GM19328 (cell line): ENCODE results near the gene C1QL4.
"Not testable (repeated sequence)": the region's sequence is repeated elsewhere in the genome, so short reads cannot be mapped to it uniquely, and the experiment has no call there.

ENCODE experiments used
- ATAC-seq: cut with Tn5 transposase; IDR thresholded peaks from one replicate; pipeline ENCODE4 v1.9.1; 2021; ENCODE audit warnings: mild to moderate bottlenecking, moderate library complexity; ENCODE audit not compliant: unreplicated experiment

Gene C1QL4

DNA sequence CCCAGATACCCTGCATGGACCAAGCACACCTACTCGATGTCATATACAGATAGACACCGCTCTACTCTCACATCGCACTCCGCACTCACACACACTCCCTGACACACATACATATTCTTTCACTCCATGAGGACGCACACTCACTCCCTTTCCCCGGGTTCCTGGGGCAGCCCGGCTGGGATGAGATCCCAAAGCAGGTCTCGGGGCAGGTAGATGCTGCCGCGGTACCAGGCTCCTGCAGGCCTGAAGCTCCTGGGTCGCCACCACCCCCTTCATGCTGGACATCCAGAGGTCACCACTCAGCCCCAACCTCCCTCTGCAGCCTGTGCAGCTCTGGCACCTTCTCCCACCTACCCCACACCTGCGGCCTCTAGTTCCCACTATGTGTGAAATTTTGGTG lies 2.3 kb downstream of the C1QL4 start:
- ATAC-seq: no peak

GRCh38 chr12:49334226-49334625 lies 2.8 kb downstream of the C1QL4 start:
- no peak for ATAC-seq

DNA sequence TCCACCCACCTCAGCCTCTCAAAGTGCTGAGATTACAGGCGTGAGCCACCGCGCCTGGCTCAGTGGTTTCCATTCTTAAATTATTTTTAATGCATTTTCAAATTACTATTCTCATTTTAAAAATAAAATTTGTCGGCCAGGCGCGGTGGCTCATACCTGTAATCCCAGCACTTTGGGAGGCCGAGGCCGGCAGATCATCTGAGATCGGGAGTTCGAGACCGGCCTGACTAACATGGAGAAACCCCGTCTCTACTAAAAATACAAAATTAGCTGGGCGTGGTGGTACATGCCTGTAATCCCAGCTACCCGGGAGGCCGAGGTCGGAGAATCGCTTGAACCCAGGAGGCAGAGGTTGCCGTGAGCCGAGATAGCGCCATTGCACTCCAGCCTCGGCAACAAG lies 3.2 kb downstream of the C1QL4 start:
- not testable (repeated sequence) for ATAC-seq

DNA sequence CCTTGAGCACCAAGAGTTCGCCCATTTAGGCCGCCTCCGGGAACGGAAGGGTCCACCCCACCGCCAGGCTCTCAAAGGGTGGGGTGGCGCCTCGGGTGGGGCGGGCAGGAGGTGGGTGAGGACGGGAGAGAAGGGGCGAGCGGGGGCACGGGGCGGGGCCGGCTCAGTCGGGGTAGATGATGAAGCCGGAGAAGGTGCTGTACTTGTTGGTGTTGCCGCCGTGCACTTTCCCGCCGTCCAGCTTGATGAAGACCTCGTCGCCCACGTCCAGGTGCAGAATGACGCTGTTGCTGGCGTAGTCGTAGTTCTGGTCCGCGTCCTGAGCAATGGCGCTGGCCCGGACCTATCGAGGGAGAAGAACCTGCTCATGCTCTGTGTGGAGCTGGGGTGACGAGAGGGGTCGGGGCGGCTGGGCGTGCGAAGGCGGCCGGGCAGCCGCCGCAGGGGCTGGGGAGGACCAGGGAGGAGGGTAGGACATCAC lies 4.1 kb downstream of the C1QL4 start:
- ATAC-seq: no peak

DNA sequence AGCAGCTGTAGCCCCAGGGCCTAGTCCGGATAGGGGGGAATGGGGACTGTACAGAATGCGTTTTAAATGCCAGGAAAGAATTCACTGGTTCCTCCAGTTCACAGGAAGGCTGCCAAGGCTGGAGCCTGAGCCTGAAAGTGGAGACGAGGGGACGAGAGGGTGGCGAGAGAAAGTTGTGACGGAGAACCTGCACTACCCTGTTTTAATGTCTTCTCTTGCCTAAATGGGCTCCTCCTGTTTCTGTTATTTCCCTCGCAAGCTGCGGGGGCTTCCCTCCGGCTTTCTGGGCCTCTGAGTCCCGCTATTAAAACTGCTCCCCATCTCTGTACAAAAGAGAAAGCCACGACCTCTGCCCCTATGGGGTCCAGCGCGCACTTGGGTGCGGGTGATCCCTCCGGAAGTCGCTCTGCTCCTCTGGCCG lies 4.5 kb downstream of the C1QL4 start:
- ATAC-seq: no peak

DNA sequence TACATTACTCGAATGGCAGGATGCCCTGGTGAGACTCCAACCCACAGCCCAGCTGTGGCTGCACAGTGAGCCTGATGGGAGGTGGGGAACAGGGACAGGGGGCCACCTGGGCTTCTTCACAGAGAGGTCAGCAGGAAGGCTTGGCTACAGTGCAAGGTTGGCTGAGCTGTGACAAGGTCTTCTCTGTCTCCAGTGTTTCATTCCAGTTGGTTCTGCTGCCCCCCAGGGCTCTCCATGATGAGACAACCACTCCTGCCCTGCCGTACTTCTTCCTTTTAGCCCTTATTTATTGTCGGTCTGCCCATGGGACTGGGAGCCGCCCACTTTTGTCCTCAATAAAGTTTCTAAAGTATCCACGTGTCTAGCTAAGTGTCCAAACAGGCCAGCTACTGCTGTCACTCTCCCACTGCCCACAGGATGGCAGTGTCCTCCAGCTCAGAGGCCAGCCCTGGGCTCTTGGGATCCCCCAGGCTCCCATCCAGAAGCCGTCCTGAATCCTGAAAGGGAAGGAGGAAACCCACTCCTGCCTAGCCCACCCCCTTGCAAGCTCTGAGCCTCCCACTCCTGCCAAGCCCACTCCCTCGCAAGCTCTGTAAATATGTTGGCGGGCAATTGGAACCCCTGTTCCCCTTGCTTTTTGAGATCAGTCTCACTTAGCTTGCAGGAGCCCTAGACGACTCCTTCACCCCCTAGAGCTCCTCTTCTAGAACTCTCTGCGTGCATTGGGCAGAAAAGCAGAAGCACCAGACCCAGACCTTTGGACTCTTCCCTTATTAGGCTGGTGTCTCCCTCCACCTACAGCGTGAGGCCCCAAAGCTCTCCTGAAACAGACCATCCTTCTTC lies 5.4 kb downstream of the C1QL4 start:
- ATAC-seq: no peak

- ATAC-seq: no peak
Observed at GRCh38 chr12:49330631-49331379, 6.2 kb downstream of the C1QL4 start.

DNA sequence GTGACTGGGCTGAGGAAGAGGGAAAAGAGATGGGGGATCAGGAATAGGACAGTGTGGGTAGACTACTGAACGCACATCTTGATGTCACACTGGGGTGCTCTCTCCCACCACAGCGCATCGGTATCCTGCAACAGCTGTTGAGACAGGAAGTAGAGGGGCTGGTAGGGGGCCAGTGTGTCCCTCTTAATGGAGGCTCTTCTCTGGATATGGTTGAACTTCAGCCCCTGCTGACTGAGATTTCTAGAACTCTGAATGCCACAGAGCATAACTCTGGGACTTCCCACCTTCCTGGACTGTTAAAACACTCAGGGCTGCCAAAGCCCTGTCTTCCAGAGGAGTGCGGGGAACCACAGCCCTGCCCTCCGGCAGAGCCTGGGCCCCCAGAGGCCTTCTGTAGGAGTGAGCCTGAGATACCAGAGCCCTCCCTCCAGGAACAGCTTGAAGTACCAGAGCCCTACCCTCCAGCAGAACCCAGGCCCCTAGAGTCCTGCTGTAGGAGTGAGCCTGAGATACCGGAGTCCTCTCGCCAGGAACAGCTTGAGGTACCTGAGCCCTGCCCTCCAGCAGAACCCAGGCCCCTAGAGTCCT lies 6.9 kb downstream of the C1QL4 start:
- no peak for ATAC-seq

DNA sequence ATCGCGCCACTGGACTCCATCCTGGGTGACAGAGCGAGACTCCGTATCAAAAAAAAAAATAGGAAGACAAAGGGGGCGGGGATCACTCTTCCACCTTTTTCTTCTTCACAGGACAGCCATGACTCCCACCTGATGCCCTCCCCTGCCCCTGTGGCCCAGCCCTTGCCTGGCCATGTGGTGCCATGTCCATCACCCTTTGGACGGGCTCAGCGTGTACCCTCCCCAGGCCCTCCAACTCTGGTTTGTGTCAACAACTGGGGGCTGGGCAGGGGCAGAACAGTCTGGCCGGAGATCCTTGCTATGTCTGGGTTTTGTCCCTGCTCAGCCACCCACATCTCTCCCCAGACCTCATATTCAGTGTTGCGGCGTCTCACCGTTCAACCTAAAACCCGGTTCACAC lies 8.2 kb downstream of the C1QL4 start:
- ATAC-seq: no peak

DNA sequence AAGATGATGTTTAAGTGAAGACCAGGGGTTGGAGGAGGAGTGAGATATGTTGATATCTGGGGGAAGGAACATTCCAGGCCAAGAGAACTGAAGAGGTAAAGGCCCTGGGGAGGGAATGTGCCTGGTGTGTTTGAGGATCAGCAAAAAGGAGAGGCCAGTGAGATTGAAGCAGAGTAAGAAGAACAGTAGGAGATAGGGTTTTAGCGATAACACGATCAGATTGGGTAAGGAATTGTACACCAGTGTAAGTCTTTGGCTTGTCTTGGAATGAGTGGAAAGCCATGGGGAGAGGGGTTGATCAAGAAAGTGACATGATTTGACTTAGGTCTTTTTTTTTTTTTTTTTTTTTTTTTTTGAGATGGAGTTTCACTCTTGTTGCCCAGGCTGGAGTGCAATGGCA lies 9.1 kb downstream of the C1QL4 start:
- no peak for ATAC-seq

GRCh38 chr12:49327368-49327767 lies 9.6 kb downstream of the C1QL4 start:
- ATAC-seq: no peak

DNA sequence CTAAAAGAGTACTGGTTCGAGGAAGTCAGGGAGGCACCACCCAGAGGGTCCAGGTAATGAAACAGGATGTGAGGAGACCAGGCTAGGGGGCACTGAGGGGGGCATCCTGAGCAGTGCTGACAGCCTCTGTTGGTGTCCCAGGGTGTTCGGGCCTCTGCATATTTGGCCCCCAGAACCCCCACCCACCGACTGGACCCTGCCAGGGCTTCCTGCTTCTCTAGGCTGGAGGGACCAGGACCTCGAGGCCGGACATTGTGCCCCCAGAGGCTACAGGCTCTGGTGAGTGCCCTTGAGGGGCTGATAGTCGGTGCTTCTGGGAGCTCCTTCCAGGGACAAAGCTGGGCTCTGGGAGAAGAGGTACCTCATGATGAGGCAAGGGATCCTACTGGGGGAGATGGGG lies 11.4 kb downstream of the C1QL4 start:
- ATAC-seq: no peak

DNA sequence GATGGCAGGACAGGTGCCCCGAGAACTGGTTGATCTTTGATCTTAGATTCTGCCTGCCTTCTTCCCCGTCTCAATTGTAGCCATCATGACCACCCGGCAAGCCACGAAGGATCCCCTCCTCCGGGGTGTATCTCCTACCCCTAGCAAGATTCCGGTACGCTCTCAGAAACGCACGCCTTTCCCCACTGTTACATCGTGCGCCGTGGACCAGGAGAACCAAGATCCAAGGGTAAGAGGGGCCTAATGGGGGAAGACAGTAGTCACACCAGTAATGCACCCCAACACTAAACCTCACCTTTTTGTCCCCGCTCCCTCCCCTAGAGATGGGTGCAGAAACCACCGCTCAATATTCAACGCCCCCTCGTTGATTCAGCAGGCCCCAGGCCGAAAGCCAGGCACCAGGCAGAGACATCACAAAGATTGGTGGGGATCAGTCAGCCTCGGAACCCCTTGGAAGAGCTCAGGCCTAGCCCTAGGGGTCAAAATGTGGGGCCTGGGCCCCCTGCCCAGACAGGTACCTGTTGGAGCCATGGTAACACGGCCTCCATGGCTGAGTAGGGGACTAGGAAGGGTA lies 13.4 kb downstream of the C1QL4 start:
- no peak for ATAC-seq

- ATAC-seq: peak; percentile 98
Observed at GRCh38 chr12:49322708-49323523, 14.1 kb downstream of the C1QL4 start, which contains the start of gene TROAP. TROAP (plus strand) TSS chr12:49323255; CDS start chr12:49323609, 354 bp downstream.

- no peak for ATAC-seq
Observed at GRCh38 chr12:49322367-49322707, 14.7 kb downstream of the C1QL4 start.

DNA sequence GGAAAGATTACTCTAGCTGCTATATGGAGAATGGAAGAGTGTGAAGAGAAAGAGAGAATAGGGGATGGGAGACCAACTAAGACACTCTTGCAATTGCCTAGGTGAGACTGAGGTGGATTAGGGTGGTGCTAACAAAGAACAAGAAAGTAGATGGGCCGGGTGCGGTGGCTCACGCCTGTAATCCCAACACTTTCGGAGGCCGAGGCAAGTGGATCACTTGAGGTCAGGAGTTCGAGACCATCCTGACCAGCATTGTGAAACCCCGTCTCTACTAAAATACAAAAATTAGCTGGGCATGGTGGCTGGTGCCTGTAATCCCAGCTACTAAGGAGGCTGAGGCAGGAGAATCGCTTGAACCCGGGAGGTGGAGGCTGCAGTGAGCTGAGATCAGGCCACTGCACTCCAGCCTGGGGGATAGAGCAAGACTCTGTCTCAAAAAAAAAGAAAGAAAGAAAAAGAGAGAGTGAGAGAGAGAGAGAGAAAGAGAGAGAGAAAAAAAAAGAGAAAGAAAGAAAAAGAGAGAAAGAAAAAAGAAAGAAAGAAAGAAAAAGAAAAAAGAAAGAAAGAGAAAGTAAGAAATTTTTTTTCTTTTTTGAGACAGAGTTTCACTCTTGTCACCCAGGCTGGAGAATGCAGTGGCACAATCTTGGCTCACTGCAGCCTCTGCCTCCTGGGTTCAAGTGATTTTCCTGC lies 16.4 kb downstream of the C1QL4 start:
- not testable (repeated sequence) for ATAC-seq

DNA sequence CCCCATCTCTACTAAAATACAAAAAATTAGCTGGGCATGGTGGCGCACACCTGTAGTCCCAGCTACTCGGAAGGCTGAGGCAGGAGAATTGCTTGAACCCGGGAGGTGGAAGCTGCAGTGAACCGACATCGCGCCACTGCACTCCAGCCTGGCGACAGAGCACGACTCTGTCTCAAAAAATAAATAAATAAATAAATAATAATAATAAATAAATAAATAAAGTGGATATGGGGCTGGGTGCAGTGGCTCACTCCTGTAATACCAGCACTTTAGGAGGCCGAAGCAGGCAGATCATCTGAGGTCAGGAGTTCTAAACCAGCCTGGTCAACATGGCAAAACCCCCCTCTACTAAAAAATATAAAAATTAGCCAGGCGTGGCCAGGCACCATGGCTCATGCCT lies 19.9 kb downstream of the C1QL4 start:
- ATAC-seq: not testable (repeated sequence)

GRCh38 chr12:49314811-49315210 lies 22.2 kb downstream of the C1QL4 start:
- no peak for ATAC-seq

GRCh38 chr12:49310451-49311000 lies 26.5 kb downstream of the C1QL4 start:
- not testable (repeated sequence) for ATAC-seq

DNA sequence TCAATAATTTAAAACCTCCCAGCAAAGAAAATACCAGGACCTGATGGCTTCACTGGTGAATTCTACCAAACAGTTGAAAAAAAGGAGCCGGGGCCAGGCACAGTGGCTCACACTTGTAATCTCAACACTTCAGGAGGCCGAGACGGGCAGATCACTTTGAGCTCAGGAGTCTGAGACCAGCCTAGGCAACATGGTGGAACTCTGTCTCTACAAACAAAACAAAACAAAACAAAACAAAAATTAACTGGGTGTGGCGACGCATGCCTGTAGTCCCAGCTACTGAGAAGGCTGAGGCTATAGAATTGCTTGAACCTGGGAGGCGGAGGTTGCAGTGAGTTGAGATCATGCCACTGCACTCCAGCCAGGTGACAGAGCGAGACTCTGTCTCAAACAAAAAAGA lies 27.6 kb downstream of the C1QL4 start:
- no peak for ATAC-seq
